GM10248 (cell line): ENCODE results near the gene KCNH4.

Experiments
- CTCF ChIA-PET: fragments of 300-600 bp; sonication (Branson Sonifier 250); formaldehyde crosslinking; extraction: SDS; loops from one replicate; lab custom pipeline; 2021; ENCODE audit warnings: antibody characterized with exemption; lab: Yijun Ruan, JAX
- POLR2A ChIA-PET: fragments of 350-650 bp; sonication (Branson Sonifier 250); formaldehyde crosslinking; extraction: SDS; loops from one replicate; lab custom pipeline; 2020; ENCODE audit warnings: antibody characterized with exemption; lab: Yijun Ruan, JAX
- DNase-seq: peaks from one replicate; pipeline ENCODE4 v3.0.0; 2012; ENCODE audit errors: extremely low spot score
- CTCF ChIP-seq: IDR thresholded peaks from 2 replicates; pipeline ENCODE4 v1.5.1; 2012; ENCODE audit warnings: mild to moderate bottlenecking, low read depth; ENCODE audit errors: extremely low read depth, missing control alignments, control extremely low read depth

The KCNH4 gene

GRCh38 chr17:42184713-42185620, 4.0 kb upstream of the KCNH4 start, which contains the start of gene HCRT:
HCRT (minus strand) TSS chr17:42185452; CDS start chr17:42185365, 87 bp downstream.
- TF ChIP-seq CTCF: no peak
- DNase-seq: no peak
- ChIA-PET CTCF (interaction anchor here (1.1 to 6.3 kb wide), 12 partner anchors 9 to 221 kb away, joined by 3 to 53 read pairs (median 5); partner anchors contain the start of genes GHDC, KAT2A, NKIRAS2 and STAT3), POLR2A (no interaction called here)

- ChIA-PET POLR2A (no interaction called here), CTCF (interaction anchor here (1.2 to 6.3 kb wide), 12 partner anchors 9 to 222 kb away, joined by 3 to 53 read pairs (median 5); partner anchors contain the start of genes GHDC, KAT2A and STAT3)
- peak; percentile 95 for DNase-seq
- TF ChIP-seq CTCF: peak; percentile 90
Observed at GRCh38 chr17:42183741-42184711, 3.1 kb upstream of the KCNH4 start.

GRCh38 chr17:42182927-42183734, 2.2 kb upstream of the KCNH4 start:
- no peak for DNase-seq
- no peak for TF ChIP-seq CTCF
- POLR2A ChIA-PET: no interaction called here
- CTCF ChIA-PET: interaction anchor here (0.8 to 6.3 kb wide), 14 partner anchors 8 to 223 kb away, joined by 3 to 53 read pairs (median 8); partner anchors contain the start of genes GHDC and KAT2A

- ChIA-PET CTCF (interaction anchor here (0.7 to 6.3 kb wide), 26 partner anchors 8 to 615 kb away, joined by 3 to 53 read pairs (median 4); partner anchors contain the start of genes DNAJC7, GHDC, KAT2A and NKIRAS2), POLR2A (no interaction called here)
- no peak for DNase-seq
- TF ChIP-seq CTCF: no peak
Observed at GRCh38 chr17:42181851-42182207, 887 bp upstream of the KCNH4 start.

- POLR2A ChIA-PET: no interaction called here
- DNase-seq: no peak
- CTCF ChIA-PET: interaction anchor here (0.8 to 6.3 kb wide), 17 partner anchors 8 to 160 kb away, joined by 3 to 53 read pairs (median 6); partner anchors contain the start of genes GHDC, KAT2A and NKIRAS2
- TF ChIP-seq CTCF: no peak
Observed at GRCh38 chr17:42180411-42180921, 476 bp downstream of the KCNH4 start.
